KMS-11 (cell line): ENCODE data around the gene TMTC1.

ENCODE experiments used
- H2AFZ ChIP-seq: fragments of 200-600 bp; sonication (generic); 2 replicates; pipeline ENCODE4 v1.6.1; 2016; ENCODE audit warnings: antibody characterized with exemption, mixed run types, low read depth
- H3K27ac ChIP-seq: fragments of 200-600 bp; sonication (generic); 2 replicates; pipeline ENCODE4 v1.6.1; 2016; ENCODE audit warnings: mild to moderate bottlenecking, mixed run types
- H3K27me3 ChIP-seq: fragments of 200-600 bp; sonication (generic); 2 replicates; pipeline ENCODE4 v1.6.1; 2017; ENCODE audit warnings: mild to moderate bottlenecking, low read depth, mixed run types, moderate library complexity; ENCODE audit not compliant: insufficient read depth
- H3K36me3 ChIP-seq: fragments of 200-600 bp; sonication (generic); 2 replicates; pipeline ENCODE4 v1.6.1; 2017; ENCODE audit warnings: mild to moderate bottlenecking, mixed run types; ENCODE audit not compliant: insufficient read depth
- H3K4me1 ChIP-seq: fragments of 200-600 bp; sonication (generic); 2 replicates; pipeline ENCODE4 v1.6.1; 2016; ENCODE audit warnings: mild to moderate bottlenecking, low read depth, mixed run types; ENCODE audit not compliant: poor library complexity, severe bottlenecking
- H3K4me2 ChIP-seq: fragments of 200-600 bp; sonication (generic); 2 replicates; pipeline ENCODE4 v1.7.0; 2016; ENCODE audit warnings: mild to moderate bottlenecking, mixed run types
- H3K4me3 ChIP-seq: fragments of 200-600 bp; sonication (generic); IDR thresholded peaks from 2 replicates; pipeline ENCODE4 v1.6.1; 2017; ENCODE audit warnings: low read depth, low read length, mixed read lengths; ENCODE audit not compliant: insufficient read depth
- H3K79me2 ChIP-seq: fragments of 200-600 bp; sonication (generic); 2 replicates; pipeline ENCODE4 v1.6.1; 2016; ENCODE audit warnings: low read depth, mixed run types; ENCODE audit not compliant: insufficient read depth
- H3K9ac ChIP-seq: fragments of 200-600 bp; sonication (generic); 2 replicates; pipeline ENCODE4 v1.6.1; 2016; ENCODE audit warnings: mild to moderate bottlenecking, mixed run types
- H4K20me1 ChIP-seq: fragments of 200-600 bp; sonication (generic); 2 replicates; pipeline ENCODE4 v1.6.1; 2016; ENCODE audit warnings: mild to moderate bottlenecking, mixed run types; ENCODE audit not compliant: insufficient read depth
- TF ChIP-seq, protein P1 (sequence below): fragments of 200-600 bp; sonication (generic); conservative IDR thresholded peaks from 2 replicates; pipeline ENCODE4 v1.6.1; 2017; ENCODE audit warnings: low read depth, mild to moderate bottlenecking, antibody characterized with exemption, low read length, moderate library complexity, mixed read lengths

TMTC1 gene

DNA sequence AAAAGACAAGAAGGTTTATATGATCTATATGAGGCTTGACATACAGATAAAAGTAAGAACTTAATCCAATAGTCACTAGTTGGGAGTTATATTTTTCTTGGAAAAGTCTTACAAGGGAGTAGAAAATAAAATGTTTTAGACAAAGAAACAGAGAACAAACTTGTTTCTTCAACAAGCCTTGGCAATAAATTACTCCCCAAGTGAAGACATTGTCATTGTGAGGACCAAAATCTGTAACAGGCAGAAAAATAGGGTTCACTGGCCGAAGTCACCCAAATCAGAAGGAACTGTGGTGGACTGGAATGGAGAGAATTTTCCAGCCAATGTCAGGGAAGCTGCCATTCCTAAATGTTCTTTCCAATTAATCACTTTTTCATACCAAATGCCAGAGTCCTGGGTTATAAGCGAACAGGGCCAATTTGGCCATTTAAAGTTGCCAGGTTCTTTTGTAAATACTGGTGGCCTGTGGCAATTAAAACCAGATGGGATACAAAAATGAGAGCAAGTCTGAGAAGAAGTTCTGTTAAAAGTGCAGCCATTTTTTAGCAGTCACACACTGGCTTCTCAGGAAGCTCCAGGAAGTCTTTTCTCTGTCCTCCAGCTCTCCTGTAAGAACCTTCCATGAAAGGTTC lies 168.9 kb downstream of the TMTC1 start:
- TF ChIP-seq, protein P1, sequence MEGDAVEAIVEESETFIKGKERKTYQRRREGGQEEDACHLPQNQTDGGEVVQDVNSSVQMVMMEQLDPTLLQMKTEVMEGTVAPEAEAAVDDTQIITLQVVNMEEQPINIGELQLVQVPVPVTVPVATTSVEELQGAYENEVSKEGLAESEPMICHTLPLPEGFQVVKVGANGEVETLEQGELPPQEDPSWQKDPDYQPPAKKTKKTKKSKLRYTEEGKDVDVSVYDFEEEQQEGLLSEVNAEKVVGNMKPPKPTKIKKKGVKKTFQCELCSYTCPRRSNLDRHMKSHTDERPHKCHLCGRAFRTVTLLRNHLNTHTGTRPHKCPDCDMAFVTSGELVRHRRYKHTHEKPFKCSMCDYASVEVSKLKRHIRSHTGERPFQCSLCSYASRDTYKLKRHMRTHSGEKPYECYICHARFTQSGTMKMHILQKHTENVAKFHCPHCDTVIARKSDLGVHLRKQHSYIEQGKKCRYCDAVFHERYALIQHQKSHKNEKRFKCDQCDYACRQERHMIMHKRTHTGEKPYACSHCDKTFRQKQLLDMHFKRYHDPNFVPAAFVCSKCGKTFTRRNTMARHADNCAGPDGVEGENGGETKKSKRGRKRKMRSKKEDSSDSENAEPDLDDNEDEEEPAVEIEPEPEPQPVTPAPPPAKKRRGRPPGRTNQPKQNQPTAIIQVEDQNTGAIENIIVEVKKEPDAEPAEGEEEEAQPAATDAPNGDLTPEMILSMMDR: no peak
- Histone ChIP-seq H3K27ac (no peak overlapping the region), H3K4me2 (no peak overlapping the region), H3K36me3 (no peaks in the 10 kb centered on the region), H3K79me2 (no peaks in the 10 kb centered on the region), H2AFZ (no peak overlapping the region), H3K9ac (no peak overlapping the region), H3K27me3 (no peaks in the 10 kb centered on the region), H3K4me1 (peaks cover 23% of the 10 kb centered on the region), H4K20me1 (no peaks in the 10 kb centered on the region), H3K4me3 (no peak overlapping the region)

DNA sequence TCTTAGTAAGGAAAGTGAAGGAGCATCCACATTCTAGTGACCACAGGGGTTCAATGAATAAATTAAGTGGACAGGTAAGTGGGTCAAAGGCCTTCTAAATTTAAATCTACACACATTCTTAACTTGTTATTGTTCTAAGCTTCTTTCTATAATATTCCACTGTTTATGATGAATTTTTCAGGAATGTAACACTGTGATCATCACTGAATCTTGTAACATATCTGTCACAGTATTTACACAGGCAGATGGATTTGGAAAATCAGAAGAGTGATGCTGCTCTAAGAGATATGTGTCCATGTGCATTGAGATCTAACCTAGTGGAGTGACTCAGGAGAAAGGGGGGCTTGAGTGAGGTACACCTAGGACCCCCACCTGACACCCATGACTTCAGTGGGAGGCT lies 170.8 kb downstream of the TMTC1 start:
- Histone ChIP-seq H2AFZ (no peak overlapping the region), H3K4me3 (no peak overlapping the region), H3K79me2 (no peaks in the 10 kb centered on the region), H3K27me3 (no peaks in the 10 kb centered on the region), H3K9ac (no peak overlapping the region), H3K27ac (no peak overlapping the region), H3K36me3 (no peaks in the 10 kb centered on the region), H4K20me1 (no peaks in the 10 kb centered on the region), H3K4me2 (no peak overlapping the region), H3K4me1 (peaks cover 10% of the 10 kb centered on the region)
- TF ChIP-seq, protein P1: no peak

DNA sequence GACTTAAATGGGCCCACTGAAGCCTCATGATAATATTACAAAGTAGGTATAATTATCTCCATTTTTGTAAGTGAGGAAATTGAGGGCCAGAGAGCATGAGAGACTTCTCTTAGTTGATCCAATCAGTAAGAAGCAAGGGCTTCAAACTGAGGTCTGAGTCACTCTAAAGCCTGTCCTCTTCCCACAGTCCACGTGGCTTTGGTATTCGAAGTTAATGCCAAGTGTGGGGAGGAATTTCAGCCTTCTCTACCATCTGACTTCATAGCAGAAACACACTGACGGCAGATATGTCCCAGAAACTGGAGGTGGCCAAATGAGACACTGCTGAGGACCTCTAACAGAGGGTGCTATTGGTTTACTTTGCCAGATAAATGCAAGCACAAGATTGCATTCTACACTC lies 171.8 kb downstream of the TMTC1 start:
- no peak overlapping the region for H3K9ac ChIP-seq
- H3K4me1 ChIP-seq: peaks cover under 1% of the 10 kb centered on the region
- TF ChIP-seq, protein P1: no peak
- no peaks in the 10 kb centered on the region for H3K79me2 ChIP-seq
- no peaks in the 10 kb centered on the region for H3K36me3 ChIP-seq
- no peak overlapping the region for H3K4me3 ChIP-seq
- no peaks in the 10 kb centered on the region for H4K20me1 ChIP-seq
- no peaks in the 10 kb centered on the region for H3K27me3 ChIP-seq
- H2AFZ ChIP-seq: no peak overlapping the region
- H3K4me2 ChIP-seq: no peak overlapping the region
- H3K27ac ChIP-seq: no peak overlapping the region

DNA sequence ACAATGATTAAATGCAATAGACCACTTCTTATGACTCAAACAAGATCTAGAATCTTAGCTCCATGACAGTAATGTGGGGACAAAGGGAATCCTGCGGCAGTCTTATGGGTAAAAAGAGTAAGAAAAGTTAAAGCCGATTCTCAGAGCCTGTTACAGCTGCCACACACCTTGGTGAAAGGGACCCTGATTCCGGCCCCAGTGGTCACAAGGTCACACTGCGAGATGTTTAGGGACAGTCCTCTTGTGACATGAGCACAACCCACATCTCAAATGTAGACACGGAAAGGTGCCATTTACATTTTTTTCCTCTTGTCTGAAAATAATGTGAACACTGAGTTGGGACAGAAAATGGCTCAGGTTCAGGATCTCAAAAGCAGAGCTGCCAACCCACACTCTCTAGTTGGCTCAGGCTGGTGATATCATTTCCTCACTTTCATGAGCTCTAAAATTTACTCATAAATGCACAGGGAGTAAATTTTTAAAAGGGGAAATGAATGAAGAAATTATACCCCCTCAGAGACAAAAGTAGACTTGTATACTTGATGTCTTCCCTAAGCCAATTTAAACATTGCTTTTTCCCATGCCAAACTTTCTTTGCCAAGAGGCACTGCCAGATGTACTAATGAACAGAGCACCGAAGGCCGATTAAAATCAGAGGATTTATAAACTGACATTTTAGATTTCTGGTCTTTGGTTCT lies 173.1 kb downstream of the TMTC1 start:
- no peaks in the 10 kb centered on the region for H4K20me1 ChIP-seq
- H3K4me1 ChIP-seq: no peaks in the 10 kb centered on the region
- no peak overlapping the region for H3K27ac ChIP-seq
- TF ChIP-seq, protein P1: no peak
- H3K4me2 ChIP-seq: no peak overlapping the region
- no peak overlapping the region for H3K9ac ChIP-seq
- H3K27me3 ChIP-seq: no peaks in the 10 kb centered on the region
- H3K79me2 ChIP-seq: no peaks in the 10 kb centered on the region
- no peaks in the 10 kb centered on the region for H3K36me3 ChIP-seq
- H2AFZ ChIP-seq: no peak overlapping the region
- no peak overlapping the region for H3K4me3 ChIP-seq
